Mucosa of descending colon (tissue), 3 donors: ENCODE measurements around the gene METTL17. TPM values are rescaled to one million over a fixed set of nuclear protein-coding genes. Genes with fewer than 3 reads are reported as not detected.

Experiments
- ATAC-seq: fragments of 200-7000 bp; cut with Tn5 transposase; one replicate; pipeline ENCODE4 v1.9.1; 2020; ENCODE audit warnings: mild to moderate bottlenecking, moderate library complexity
- DNase-seq, 3 donors: peaks; one replicate each; pipeline ENCODE4 v3.0.0-alpha.2; 2020
- H3K36me3 ChIP-seq: fragments of 200-600 bp; one replicate; pipeline ENCODE4 v1.8.0; 2021; ENCODE audit warnings: low read depth, mild to moderate bottlenecking
- H3K4me1 ChIP-seq: fragments of 200-600 bp; one replicate; pipeline ENCODE4 v1.8.0; 2021; ENCODE audit warnings: low read depth, mild to moderate bottlenecking
- H3K4me3 ChIP-seq: fragments of 200-600 bp; one replicate; pipeline ENCODE4 v1.8.0; 2021; ENCODE audit warnings: mild to moderate bottlenecking
- H3K9me3 ChIP-seq: fragments of 200-600 bp; one replicate; pipeline ENCODE4 v1.8.0; 2021; ENCODE audit warnings: mild to moderate bottlenecking
- CTCF ChIP-seq: fragments of 200-600 bp; IDR thresholded peaks from one replicate; pipeline ENCODE4 v1.8.0; 2022; ENCODE audit warnings: antibody characterized with exemption, mild to moderate bottlenecking
- intact Hi-C, 2 donors: fragments of 100-400 bp; cut with DNase I in 1 of 2; cut with micrococcal nuclease in 1 of 2; formaldehyde crosslinking; loops; one replicate each; pipeline versions ENCODE4 v1.11.0 to v1.11.1; 2022; cut with DNase I, micrococcal nuclease
- total RNA-seq, 3 donors: library from RNA; stranded (reverse); fragmentation: NEBNext Ultra II Directional in 2 of 3; extraction: Animal tissue kit (Norgen Biotek cat#: 25700) in 2 of 3; gene quantifications; one replicate each; pipeline versions ENCODE4 v1.2.1 to v1.2.4, GENCODE V29; 2021 to 2023
- donor health status: DM: no; HTN: no; CAD: no; lungs with moderate emphysema.
- donor health status: DM: no; HTN: no; CAD: no.
- donor health status: DM: no; HTN: yes; CAD: no.

The METTL17 gene
- total RNA-seq, 3 donors from 2014 or later = 61.1 to 87.3 (median 73.1) TPM

GRCh38 chr14:21018286-21018685, 28.5 kb downstream of the METTL17 start:
- H3K36me3 ChIP-seq = no peaks in the 10 kb centered on the region

GRCh38 chr14:21018781-21019180, 29.0 kb downstream of the METTL17 start:
- no peak for TF ChIP-seq CTCF
- Histone ChIP-seq H3K4me1 (peaks cover 8% of the 10 kb centered on the region), H3K4me3 (no peak overlapping the region), H3K36me3 (no peaks in the 10 kb centered on the region), H3K9me3 (no peaks in the 10 kb centered on the region)
- intact Hi-C loops = loop anchor here in 1 of 2 donors (10.0 kb wide), 1 partner anchor 76 kb away; the partner anchor contains the start of gene ZNF219
- ATAC-seq (no peak), DNase-seq (no peak)

More at GRCh38 chr14:21018286-21018685, 28.5 kb downstream of the METTL17 start:
- H3K9me3 ChIP-seq = no peaks in the 10 kb centered on the region
- peaks cover 4% of the 10 kb centered on the region for H3K4me1 ChIP-seq
- ATAC-seq (no peak), DNase-seq (no peak)
- no peak overlapping the region for H3K4me3 ChIP-seq
- TF ChIP-seq CTCF = no peak
- intact Hi-C loops = loop anchor here in 1 of 2 donors (10.0 kb wide), 1 partner anchor 77 kb away; the partner anchor contains the start of gene ZNF219

GRCh38 chr14:21019366-21019765, 29.6 kb downstream of the METTL17 start:
- H3K4me1 ChIP-seq = peaks cover 12% of the 10 kb centered on the region
- ATAC-seq = no peak
- intact Hi-C loops = loop anchor here in 1 of 2 donors (10.0 kb wide), 1 partner anchor 75 kb away; the partner anchor contains the start of gene ZNF219

GRCh38 chr14:21020977-21021545, 31.3 kb downstream of the METTL17 start:
- no peak for DNase-seq
- Histone ChIP-seq H3K9me3 (no peaks in the 10 kb centered on the region), H3K4me1 (peaks cover 12% of the 10 kb centered on the region), H3K36me3 (no peaks in the 10 kb centered on the region), H3K4me3 (no peak overlapping the region)
- ATAC-seq = no peak
- no peak for TF ChIP-seq CTCF
- intact Hi-C loops = no loop called here

More at GRCh38 chr14:21019366-21019765, 29.6 kb downstream of the METTL17 start:
- H3K36me3 ChIP-seq = no peaks in the 10 kb centered on the region
- no peaks in the 10 kb centered on the region for H3K9me3 ChIP-seq
- TF ChIP-seq CTCF = no peak
- DNase-seq = no peak
- no peak overlapping the region for H3K4me3 ChIP-seq

GRCh38 chr14:21022686-21023085, 32.9 kb downstream of the METTL17 start:
- intact Hi-C loops = no loop called here
- Histone ChIP-seq H3K4me1 (peaks cover 12% of the 10 kb centered on the region), H3K4me3 (no peak overlapping the region), H3K9me3 (no peaks in the 10 kb centered on the region), H3K36me3 (no peaks in the 10 kb centered on the region)
- TF ChIP-seq CTCF = no peak
- no peak for ATAC-seq
- no peak for DNase-seq
